ENCODE results near the gene AEN.

DNA sequence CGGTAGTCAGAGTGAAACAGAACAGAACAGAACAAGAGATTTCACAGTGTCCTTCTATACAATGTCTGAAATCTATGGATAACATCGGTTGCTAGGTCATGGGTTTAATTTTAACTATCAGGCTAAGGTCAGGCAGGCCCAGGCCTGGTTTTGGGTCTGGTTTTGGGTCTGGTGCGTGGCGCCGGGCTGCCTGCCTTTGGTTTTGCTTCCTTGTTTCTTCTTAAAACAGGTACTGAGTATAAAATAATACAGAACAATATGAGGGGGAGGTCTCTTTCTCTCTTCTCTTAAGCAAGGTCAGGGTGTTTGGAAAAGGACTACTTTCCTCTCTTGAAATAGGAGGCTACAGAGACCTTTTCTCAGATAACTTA is 1.4 kb downstream of the AEN start:
- TF ChIP-seq EZH2 (IDR thresholded peaks at IDR 0.05; ENCODE audit: insufficient read depth, poor library complexity, severe bottlenecking) = no peak
- TF ChIP-seq EZH2phosphoT487 (IDR thresholded peaks at IDR 0.05; ENCODE audit: insufficient read depth, low read depth) = no peak

Data from GM23248 (cell line).